Mammary epithelial cell (primary cell): Measurements from ENCODE around the gene MED1.

Experiments used
- EZH2 ChIP-seq: IDR thresholded peaks from 2 replicates; pipeline ENCODE4 v1.6.1; 2012; ENCODE audit warnings: low read length, inconsistent platforms, borderline replicate concordance
- TF ChIP-seq, protein P1 (sequence below), 2 donors: IDR thresholded peaks in 1 of 2; conservative IDR thresholded peaks in 1 of 2; 2 replicates each; pipeline ENCODE4 v1.5.1; 2011 to 2012; ENCODE audit warnings: inconsistent platforms in 2 of 2, low read length in 2 of 2, mild to moderate bottlenecking in 2 of 2, control low read depth in 1 of 2, low read depth in 1 of 2; ENCODE audit not compliant: insufficient read depth in 1 of 2; ENCODE audit errors: extremely low read depth in 1 of 2

DNA sequence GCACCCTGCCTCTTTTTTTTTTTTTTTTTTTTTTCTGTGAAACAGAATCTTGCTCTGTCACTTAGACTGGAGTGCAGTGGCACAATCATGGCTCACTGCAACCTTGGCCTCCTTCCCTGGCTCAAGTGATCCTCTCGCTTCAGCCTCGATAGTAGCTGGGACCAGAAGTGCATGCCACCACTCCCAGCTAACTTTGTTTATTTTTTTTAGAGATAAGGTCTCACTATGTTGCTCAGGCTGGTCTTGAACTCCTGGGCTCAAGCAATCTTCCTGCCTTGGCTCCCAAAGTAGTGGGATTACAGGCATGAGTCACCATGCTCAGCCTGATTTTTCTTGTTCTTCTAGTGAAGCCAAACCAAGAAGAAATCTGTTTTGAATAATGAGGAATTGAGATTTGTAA is 35.2 kb upstream of the MED1 start:
- TF ChIP-seq, protein P1, sequence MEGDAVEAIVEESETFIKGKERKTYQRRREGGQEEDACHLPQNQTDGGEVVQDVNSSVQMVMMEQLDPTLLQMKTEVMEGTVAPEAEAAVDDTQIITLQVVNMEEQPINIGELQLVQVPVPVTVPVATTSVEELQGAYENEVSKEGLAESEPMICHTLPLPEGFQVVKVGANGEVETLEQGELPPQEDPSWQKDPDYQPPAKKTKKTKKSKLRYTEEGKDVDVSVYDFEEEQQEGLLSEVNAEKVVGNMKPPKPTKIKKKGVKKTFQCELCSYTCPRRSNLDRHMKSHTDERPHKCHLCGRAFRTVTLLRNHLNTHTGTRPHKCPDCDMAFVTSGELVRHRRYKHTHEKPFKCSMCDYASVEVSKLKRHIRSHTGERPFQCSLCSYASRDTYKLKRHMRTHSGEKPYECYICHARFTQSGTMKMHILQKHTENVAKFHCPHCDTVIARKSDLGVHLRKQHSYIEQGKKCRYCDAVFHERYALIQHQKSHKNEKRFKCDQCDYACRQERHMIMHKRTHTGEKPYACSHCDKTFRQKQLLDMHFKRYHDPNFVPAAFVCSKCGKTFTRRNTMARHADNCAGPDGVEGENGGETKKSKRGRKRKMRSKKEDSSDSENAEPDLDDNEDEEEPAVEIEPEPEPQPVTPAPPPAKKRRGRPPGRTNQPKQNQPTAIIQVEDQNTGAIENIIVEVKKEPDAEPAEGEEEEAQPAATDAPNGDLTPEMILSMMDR (conservative IDR thresholded peaks at IDR 0.05 in 1 of 2, IDR thresholded peaks at IDR 0.05 in 1 of 2; ENCODE audit: extremely low read depth in 1 of 2, insufficient read depth in 1 of 2, low read depth in 1 of 2, low read length in 2 of 2), result no peak
- no peak for TF ChIP-seq EZH2
